Muscle layer of duodenum (tissue), 2 donors: ENCODE results near the gene CCP110.

ENCODE experiments used
- H3K27ac ChIP-seq: one replicate; pipeline ENCODE4 v1.7.0; 2013; ENCODE audit warnings: mild to moderate bottlenecking, low read length
- H3K27me3 ChIP-seq: one replicate; pipeline ENCODE4 v1.7.0; 2013; ENCODE audit warnings: low read depth, mild to moderate bottlenecking, control low read depth, low read length
- H3K36me3 ChIP-seq, 2 donors: one replicate each; pipeline ENCODE4 v1.7.0; 2013; ENCODE audit warnings: low read length in 2 of 2, control low read depth in 1 of 2, mild to moderate bottlenecking in 1 of 2; ENCODE audit not compliant: insufficient read depth in 2 of 2, control insufficient read depth in 1 of 2
- H3K4me1 ChIP-seq, 2 donors: one replicate each; pipeline ENCODE4 v1.7.0; 2013; ENCODE audit warnings: low read length in 2 of 2, mild to moderate bottlenecking in 2 of 2, control low read depth in 1 of 2, moderate library complexity in 1 of 2; ENCODE audit not compliant: insufficient read depth in 2 of 2, control insufficient read depth in 1 of 2
- H3K4me3 ChIP-seq, 2 donors: one replicate each; pipeline ENCODE4 v1.7.0; 2013; ENCODE audit warnings: low read length in 2 of 2, low read depth in 1 of 2, mild to moderate bottlenecking in 1 of 2
- H3K9me3 ChIP-seq, 2 donors: one replicate each; pipeline ENCODE4 v1.7.0; 2013; ENCODE audit warnings: low read length in 2 of 2, control low read depth in 1 of 2, mild to moderate bottlenecking in 1 of 2; ENCODE audit not compliant: control insufficient read depth in 1 of 2
- donor health status: healthy.

CCP110 gene

DNA sequence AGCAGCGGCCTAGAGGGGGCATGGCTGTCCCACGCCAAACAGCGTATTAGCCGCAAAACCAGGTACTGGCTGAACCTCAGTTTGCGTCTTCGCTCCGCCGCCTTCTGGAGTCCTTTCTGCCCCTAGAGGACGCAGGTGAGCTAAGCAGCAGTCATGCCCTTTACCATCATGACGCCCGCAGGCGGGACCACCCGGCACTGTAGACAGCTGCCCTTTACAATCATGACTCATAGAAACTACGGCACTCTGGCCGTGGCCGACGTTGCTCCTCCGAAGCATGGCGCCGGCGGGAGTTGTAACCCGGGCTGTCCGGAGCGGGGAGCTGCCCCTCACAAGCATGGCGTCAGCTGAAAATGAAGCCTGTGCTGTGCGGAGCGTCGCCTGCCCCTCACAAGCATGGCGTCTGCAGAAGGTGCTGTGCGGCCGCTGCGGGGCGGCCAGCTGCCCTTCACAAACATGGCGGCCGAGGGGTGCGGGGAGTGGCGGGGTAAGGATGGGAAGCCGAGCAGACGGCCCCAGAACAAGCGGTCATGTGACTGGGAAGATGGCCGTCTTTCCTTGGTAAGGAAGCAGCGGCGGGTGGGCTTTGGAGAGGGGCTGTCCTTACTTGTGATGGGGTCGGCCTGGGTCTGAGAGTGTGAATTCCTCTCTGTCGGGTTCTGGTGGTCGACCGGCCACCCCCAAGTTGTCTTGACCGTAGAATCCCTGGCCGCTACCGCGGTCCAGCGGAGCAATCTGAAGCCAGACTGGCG is 31.6 kb downstream of the CCP110 start, which contains the start of gene VPS35L:
VPS35L (plus strand) TSS at position 518 of the 752 bp plus-strand sequence; CDS start at position 545, 27 bp downstream.
- no peaks in the 10 kb centered on the region for H3K27me3 ChIP-seq
- no peaks in the 10 kb centered on the region for H3K9me3 ChIP-seq
- peaks cover 0 to 11% of the 10 kb centered on the region in 2 donors for H3K36me3 ChIP-seq
- peak within 1 kb of the TSS; percentile 95 for H3K27ac ChIP-seq
- peaks cover 0 to 9% of the 10 kb centered on the region in 2 donors for H3K4me1 ChIP-seq
- H3K4me3 ChIP-seq, result peak within 1 kb of the TSS; percentile 72 to 83

DNA sequence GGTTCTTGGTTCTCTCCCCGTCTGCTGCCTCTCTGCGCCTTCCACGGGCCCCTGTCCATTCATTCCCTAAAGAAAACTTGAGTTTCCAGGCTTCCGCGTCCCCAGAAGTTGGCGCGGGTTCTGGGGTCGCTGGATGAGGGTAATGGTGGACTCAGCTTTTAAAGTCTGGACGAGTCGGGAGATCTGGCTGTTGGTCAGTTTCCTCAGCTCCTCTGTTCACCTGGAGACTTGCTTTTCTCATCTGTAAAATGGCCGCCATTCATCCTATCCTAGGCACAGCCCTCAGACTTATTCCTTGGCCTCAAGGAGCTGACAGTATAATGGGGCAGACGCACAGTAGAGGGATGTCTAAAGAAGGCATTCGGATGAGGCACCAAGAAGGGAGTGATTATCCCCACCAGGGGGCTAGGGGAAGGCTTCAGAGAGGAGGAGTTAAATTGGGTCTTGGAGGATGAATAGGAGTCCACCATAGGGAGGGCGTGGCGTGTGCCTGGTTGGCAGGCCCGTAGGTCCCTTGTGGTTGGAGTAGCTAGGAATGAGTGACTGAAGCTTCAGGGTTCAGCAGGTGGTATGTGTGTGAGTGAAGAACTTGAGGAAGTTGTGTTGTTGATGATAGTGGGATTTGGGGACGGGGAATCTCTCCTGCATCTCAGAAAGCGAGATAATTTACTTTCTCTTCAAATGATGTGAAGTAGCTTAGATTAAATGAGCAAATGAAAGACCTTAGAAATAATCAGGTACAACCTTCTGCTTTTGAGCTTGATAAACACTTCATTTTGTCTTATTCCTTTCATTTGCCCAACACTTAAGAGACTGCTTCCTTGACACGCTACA is 32.4 kb downstream of the CCP110 start:
- peak overlapping the region; percentile 72 to 83 for H3K4me3 ChIP-seq
- no peaks in the 10 kb centered on the region for H3K27me3 ChIP-seq
- H3K36me3 ChIP-seq, result peaks cover 0 to 6% of the 10 kb centered on the region in 2 donors
- peak overlapping the region; percentile 95 for H3K27ac ChIP-seq
- H3K9me3 ChIP-seq, result no peaks in the 10 kb centered on the region
- H3K4me1 ChIP-seq, result peaks cover 0 to 9% of the 10 kb centered on the region in 2 donors

DNA sequence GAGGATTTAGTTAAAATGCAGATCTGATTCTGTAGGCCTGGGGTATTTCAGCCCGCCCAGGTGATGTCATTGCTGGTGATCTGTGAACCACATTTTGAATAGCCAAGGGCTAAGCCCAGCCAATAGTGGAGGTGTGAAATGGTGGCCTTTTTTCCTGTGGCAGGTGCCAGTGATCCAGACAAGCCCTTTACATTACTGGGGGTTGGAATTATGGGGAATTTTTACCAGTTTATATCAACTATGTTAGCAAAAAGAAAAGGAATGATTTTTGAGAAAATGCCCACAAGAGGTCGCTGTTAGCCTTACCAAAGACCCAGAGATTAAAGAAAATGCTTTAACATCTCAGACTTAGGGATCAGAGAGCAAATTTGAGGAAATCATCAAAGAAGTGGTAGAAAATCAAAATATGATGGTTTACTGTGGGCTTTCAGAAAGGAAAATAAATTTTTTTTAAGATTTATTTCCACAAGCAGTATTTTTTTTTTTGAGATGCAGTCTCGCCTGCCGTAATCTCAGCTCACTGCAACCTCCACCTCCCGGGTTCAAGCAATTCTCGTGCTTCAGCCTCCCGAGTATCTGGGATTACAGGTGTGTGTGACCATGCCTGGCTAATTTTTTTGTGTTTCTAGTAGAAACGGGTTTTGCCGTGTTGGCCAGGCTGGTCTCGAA is 35.6 kb downstream of the CCP110 start:
- Histone ChIP-seq H3K27ac (no peak overlapping the region), H3K4me3 (no peak overlapping the region), H3K27me3 (no peaks in the 10 kb centered on the region)

DNA sequence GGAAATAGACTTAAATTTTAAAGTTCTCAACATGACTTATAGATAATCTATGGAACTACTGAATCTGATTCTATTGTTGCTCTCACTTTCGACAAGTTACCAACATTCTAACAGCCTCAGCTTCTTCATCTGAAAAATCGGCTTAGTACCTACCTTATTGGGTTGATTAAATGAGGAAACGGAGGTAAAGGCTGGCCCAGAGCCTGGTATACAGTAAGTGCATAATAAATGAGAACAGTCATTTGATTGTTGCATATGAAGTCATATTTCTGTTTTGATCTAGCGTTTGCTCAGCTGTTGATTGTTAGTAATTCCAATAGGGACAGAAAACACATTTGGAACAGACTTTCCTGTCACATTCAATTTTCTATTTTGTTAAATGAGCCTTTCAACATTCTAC is 36.3 kb downstream of the CCP110 start:
- Histone ChIP-seq H3K4me1 (peaks cover 0 to 9% of the 10 kb centered on the region in 2 donors), H3K9me3 (peaks cover 0 to 5% of the 10 kb centered on the region in 2 donors), H3K27ac (no peak overlapping the region), H3K4me3 (no peak overlapping the region), H3K36me3 (peaks cover 4 to 11% of the 10 kb centered on the region in 2 donors), H3K27me3 (no peaks in the 10 kb centered on the region)

More for the DNA sequence above, 35.6 kb downstream of the CCP110 start:
- H3K4me1 ChIP-seq, result peaks cover 0 to 9% of the 10 kb centered on the region in 2 donors
- peaks cover 0 to 5% of the 10 kb centered on the region in 2 donors for H3K36me3 ChIP-seq
- H3K9me3 ChIP-seq, result peaks cover 0 to 5% of the 10 kb centered on the region in 2 donors

DNA sequence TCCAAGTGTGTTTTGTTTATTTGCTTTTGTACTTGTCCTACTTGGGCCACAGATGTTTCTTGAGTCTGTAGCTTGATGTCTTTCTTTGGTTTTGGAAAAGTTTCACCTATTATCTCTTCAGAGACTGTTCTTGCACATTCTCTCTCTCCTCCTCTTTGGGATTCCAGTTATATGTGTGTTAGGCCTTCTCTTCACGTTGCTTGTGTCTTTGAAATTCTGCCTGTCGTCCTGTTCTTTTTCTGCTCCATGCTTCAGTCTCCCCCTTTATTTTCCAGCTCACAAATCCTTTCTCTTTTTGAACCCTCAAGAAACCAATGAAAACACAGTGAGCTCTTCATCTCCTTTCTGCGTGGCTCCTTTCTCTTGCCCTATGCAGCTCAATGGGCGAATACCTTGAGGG is 39.6 kb downstream of the CCP110 start:
- Histone ChIP-seq H3K4me3 (no peak overlapping the region), H3K27ac (no peak overlapping the region), H3K9me3 (peaks cover 0 to 5% of the 10 kb centered on the region in 2 donors), H3K27me3 (no peaks in the 10 kb centered on the region), H3K4me1 (no peaks in the 10 kb centered on the region), H3K36me3 (peaks cover 11 to 43% of the 10 kb centered on the region in 2 donors)

DNA sequence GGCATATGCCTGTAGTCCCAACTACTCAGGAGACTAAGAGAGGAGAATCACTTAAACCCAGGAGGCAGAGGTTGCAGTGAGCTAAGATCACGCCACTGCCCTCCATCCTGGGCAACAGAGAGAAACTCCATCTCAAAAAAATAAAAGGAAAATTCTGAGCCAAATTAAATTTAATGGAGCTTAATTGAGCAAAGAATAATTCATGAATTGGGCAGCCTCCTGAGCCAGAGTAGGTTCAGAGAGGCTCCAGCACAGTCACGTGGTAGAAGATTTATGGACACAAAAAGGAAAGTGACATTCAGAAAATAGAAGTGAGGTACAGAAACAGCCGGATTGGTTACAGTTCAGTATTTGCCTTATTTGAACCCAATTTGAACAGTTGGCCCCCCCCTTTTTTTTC is 42.6 kb downstream of the CCP110 start:
- H3K4me3 ChIP-seq, result no peak overlapping the region
- peaks cover 19 to 65% of the 10 kb centered on the region in 2 donors for H3K36me3 ChIP-seq
- no peaks in the 10 kb centered on the region for H3K4me1 ChIP-seq
- H3K27me3 ChIP-seq, result no peaks in the 10 kb centered on the region
- no peak overlapping the region for H3K27ac ChIP-seq
- peaks cover 0 to 5% of the 10 kb centered on the region in 2 donors for H3K9me3 ChIP-seq

DNA sequence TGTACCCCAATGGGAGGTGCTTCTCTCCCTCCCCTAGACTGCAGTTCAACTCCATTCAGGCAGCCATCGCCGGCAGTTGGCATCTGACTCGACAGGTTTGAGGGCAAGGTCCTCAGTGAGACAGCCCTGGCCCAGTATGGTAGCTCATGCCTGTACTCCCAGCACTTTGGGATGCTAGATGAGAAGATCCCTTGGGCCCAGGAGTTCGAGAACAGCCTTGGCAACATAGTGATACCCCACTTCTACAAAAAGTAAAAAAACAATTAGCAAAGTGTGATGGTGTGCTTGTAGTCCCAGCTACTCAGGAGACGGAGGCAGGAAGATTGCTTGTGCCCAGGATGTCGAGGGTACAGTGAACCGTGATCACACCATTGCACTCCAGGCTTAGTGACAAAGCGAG is 43.8 kb downstream of the CCP110 start:
- Histone ChIP-seq H3K4me3 (no peak overlapping the region), H3K4me1 (no peaks in the 10 kb centered on the region), H3K27me3 (no peaks in the 10 kb centered on the region), H3K27ac (no peak overlapping the region), H3K36me3 (peaks cover 21 to 74% of the 10 kb centered on the region in 2 donors), H3K9me3 (peaks cover 0 to 5% of the 10 kb centered on the region in 2 donors)

DNA sequence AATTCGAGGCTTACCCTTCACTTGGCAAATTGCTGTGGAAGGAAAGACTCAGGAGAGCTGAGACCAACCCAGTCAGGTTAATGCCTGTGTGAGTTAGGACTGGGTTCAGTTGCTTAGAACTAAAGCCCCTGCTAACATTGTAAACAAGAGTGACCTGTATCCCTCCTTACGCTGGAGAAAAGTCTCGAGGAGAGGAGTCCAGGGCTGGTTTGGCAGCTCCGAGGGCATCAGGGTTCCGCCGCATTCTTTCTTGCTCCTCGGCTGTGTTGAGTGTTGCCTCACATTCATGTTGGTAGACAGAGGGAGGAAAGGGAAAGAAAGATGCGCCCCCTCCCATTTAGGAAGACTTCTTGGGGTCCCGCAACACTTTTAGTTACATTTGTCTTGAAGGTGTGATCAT is 50.3 kb downstream of the CCP110 start:
- Histone ChIP-seq H3K27ac (no peak overlapping the region), H3K4me1 (peaks cover 0 to 7% of the 10 kb centered on the region in 2 donors), H3K4me3 (no peak overlapping the region), H3K27me3 (no peaks in the 10 kb centered on the region), H3K36me3 (peaks cover 38 to 73% of the 10 kb centered on the region in 2 donors), H3K9me3 (no peaks in the 10 kb centered on the region)

DNA sequence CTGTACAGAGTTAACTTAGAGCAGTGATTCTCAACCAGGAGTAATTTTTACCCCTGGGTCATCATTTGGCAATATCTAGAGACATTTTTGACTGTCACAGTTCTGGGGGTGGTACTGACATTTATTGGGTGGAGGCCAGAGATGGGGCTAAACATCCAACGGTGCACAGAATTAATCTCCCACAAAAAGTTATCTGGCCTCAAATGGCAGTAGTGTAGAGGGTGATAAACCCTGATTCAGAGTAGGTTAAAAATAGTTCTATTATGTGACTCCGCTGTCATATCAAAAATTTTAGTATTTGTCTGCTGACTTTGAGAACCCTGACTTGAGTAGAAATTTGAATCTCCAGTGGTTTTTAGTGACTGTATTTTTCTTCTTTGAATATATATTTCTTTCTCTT is 50.9 kb downstream of the CCP110 start:
- Histone ChIP-seq H3K4me3 (no peak overlapping the region), H3K27me3 (no peaks in the 10 kb centered on the region), H3K36me3 (peaks cover 34 to 67% of the 10 kb centered on the region in 2 donors), H3K27ac (no peak overlapping the region), H3K4me1 (peaks cover 0 to 7% of the 10 kb centered on the region in 2 donors), H3K9me3 (no peaks in the 10 kb centered on the region)

DNA sequence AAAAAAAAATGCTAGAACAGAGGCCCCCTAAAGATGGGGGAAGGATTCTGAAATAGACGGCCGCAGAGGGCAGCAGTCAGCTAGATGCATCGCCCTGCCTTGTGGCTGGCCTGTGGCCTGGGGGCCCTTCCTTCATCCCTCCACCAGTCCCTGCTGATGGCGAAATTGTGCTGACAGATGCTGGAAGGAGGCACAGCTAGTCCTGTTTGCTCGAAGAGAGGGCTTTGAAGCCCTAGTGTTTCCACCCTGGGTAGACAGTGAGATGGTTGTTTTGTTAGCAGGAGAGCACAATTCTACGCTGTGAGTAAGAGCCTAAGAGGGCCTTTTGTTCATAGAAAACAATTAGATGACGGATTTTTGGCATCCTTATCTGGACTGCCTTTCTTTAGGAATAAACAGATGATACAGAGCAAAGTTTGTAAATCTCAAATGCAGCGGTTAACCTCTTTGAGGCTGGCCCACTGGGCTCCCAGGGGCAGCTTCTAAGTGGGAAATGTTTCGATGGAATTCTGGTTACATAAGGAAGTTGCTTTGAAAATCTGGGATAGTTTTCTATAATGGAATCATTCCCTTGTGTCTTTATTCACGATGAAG is 54.7 kb downstream of the CCP110 start:
- Histone ChIP-seq H3K9me3 (peaks cover 0 to 4% of the 10 kb centered on the region in 2 donors), H3K36me3 (peaks cover 61 to 73% of the 10 kb centered on the region in 2 donors), H3K4me1 (peaks cover 0 to 7% of the 10 kb centered on the region in 2 donors), H3K4me3 (no peak overlapping the region), H3K27me3 (no peaks in the 10 kb centered on the region), H3K27ac (peak overlapping the region; percentile 25)
